Measurements from ENCODE around the gene PARD3. TPM values are rescaled to one million over a fixed set of nuclear protein-coding genes. Genes with fewer than 3 reads are reported as not detected.

PARD3 gene
- total RNA-seq, 1 experiment from 2014 or later, result 154 TPM

- Histone ChIP-seq H3K79me2 (ENCODE audit: low read length) (no peaks in the 10 kb centered on the region), H3K9ac (ENCODE audit: low read length) (no peak overlapping the region), H3K9me3 (ENCODE audit: low read length) (no peaks in the 10 kb centered on the region), H3K27me3 (ENCODE audit: low read length) (no peaks in the 10 kb centered on the region), H3K4me3 (ENCODE audit: low read length) (no peak overlapping the region), H3F3A (ENCODE audit: low read length, unreplicated experiment) (no peaks in the 10 kb centered on the region), H3K9me2 (replicated peaks; ENCODE audit: low read length) (no peaks in the 10 kb centered on the region), H3K4me2 (ENCODE audit: low read length) (no peak overlapping the region), H3K36me3 (ENCODE audit: low read depth, low read length) (peaks cover 3% of the 10 kb centered on the region; the same call in 1 of the 2 replicates), H3K27ac (ENCODE audit: low read length) (no peak overlapping the region), H3K4me1 (ENCODE audit: insufficient read depth, low read length) (0 out of 2 replicates have a peak, but pooled peaks cover 7% of the 10 kb centered on the region), H2AFZ (ENCODE audit: low read length) (no peak overlapping the region), H4K20me1 (ENCODE audit: low read length) (no peaks in the 10 kb centered on the region)
- no peak for TF ChIP-seq EZH2phosphoT487 (IDR thresholded peaks at IDR 0.05; ENCODE audit: borderline replicate concordance, low read length)
- TF ChIP-seq CTCF (conservative IDR thresholded peaks at IDR 0.05; ENCODE audit: low read depth, low read length), result no peak
- no peak for TF ChIP-seq EZH2 (IDR thresholded peaks at IDR 0.05; ENCODE audit: low read length, unreplicated experiment)
- intact Hi-C loops (cut with micrococcal nuclease), result no loop called here
- no TSS peak for BruUV-seq (replicated peaks)
- ChIA-PET POLR2A (ENCODE audit: unreplicated experiment) (interaction anchor here (0.5 kb wide), 1 partner anchor 31 kb away, joined by 3 read pairs; no protein-coding TSS in a partner anchor), CTCF (no interaction called here)
- ATAC-seq, result peak; percentile 9; the same call in 1 of the 2 replicates
- DNase-seq, result no peak
These were observed 341.7 kb downstream of the PARD3 start for GRCh38 chr10:34473174-34474008.

- ChIA-PET CTCF (no interaction called here), POLR2A (ENCODE audit: unreplicated experiment) (no interaction called here)
- Histone ChIP-seq H3K9me3 (ENCODE audit: low read length) (no peaks in the 10 kb centered on the region), H3K79me2 (ENCODE audit: low read length) (no peaks in the 10 kb centered on the region), H3F3A (ENCODE audit: low read length, unreplicated experiment) (no peaks in the 10 kb centered on the region), H3K9ac (ENCODE audit: low read length) (no peak overlapping the region), H3K27me3 (ENCODE audit: low read length) (no peaks in the 10 kb centered on the region), H3K27ac (ENCODE audit: low read length) (no peak overlapping the region), H3K4me2 (ENCODE audit: low read length) (no peak overlapping the region), H4K20me1 (ENCODE audit: low read length) (no peaks in the 10 kb centered on the region), H3K4me1 (ENCODE audit: insufficient read depth, low read length) (0 out of 2 replicates have a peak, but pooled peaks cover 1% of the 10 kb centered on the region), H3K36me3 (ENCODE audit: low read depth, low read length) (peaks cover 8% of the 10 kb centered on the region; the same call in 1 of the 2 replicates), H3K4me3 (ENCODE audit: low read length) (no peak overlapping the region), H3K9me2 (replicated peaks; ENCODE audit: low read length) (no peaks in the 10 kb centered on the region), H2AFZ (ENCODE audit: low read length) (no peak overlapping the region)
- no peak for TF ChIP-seq EZH2phosphoT487 (IDR thresholded peaks at IDR 0.05; ENCODE audit: borderline replicate concordance, low read length)
- TF ChIP-seq EZH2 (IDR thresholded peaks at IDR 0.05; ENCODE audit: low read length, unreplicated experiment), result no peak
- no peak for TF ChIP-seq CTCF (conservative IDR thresholded peaks at IDR 0.05; ENCODE audit: low read depth, low read length)
- no TSS peak for BruUV-seq (replicated peaks)
- intact Hi-C loops (cut with micrococcal nuclease), result no loop called here
- ATAC-seq (no peak), DNase-seq (no peak)
These were observed 344.8 kb downstream of the PARD3 start for GRCh38 chr10:34470307-34470706.

- ATAC-seq (no peak), DNase-seq (no peak)
- TSS peak; percentile 10 for BruUV-seq (replicated peaks)
- Histone ChIP-seq H3K27me3 (ENCODE audit: low read length) (no peaks in the 10 kb centered on the region), H3K4me3 (ENCODE audit: low read length) (no peak overlapping the region), H3K36me3 (ENCODE audit: low read depth, low read length) (peaks cover 8% of the 10 kb centered on the region; the same call in 1 of the 2 replicates), H3K4me1 (ENCODE audit: insufficient read depth, low read length) (no peaks in the 10 kb centered on the region), H3K79me2 (ENCODE audit: low read length) (no peaks in the 10 kb centered on the region), H3K9ac (ENCODE audit: low read length) (no peak overlapping the region), H3K9me3 (ENCODE audit: low read length) (no peaks in the 10 kb centered on the region), H3K4me2 (ENCODE audit: low read length) (no peak overlapping the region), H3K27ac (ENCODE audit: low read length) (no peak overlapping the region), H2AFZ (ENCODE audit: low read length) (no peak overlapping the region), H3K9me2 (replicated peaks; ENCODE audit: low read length) (no peaks in the 10 kb centered on the region), H4K20me1 (ENCODE audit: low read length) (no peaks in the 10 kb centered on the region), H3F3A (ENCODE audit: low read length, unreplicated experiment) (no peaks in the 10 kb centered on the region)
- TF ChIP-seq EZH2phosphoT487 (IDR thresholded peaks at IDR 0.05; ENCODE audit: borderline replicate concordance, low read length), result no peak
- no peak for TF ChIP-seq CTCF (conservative IDR thresholded peaks at IDR 0.05; ENCODE audit: low read depth, low read length)
- TF ChIP-seq EZH2 (IDR thresholded peaks at IDR 0.05; ENCODE audit: low read length, unreplicated experiment), result no peak
- intact Hi-C loops (cut with micrococcal nuclease), result loop anchor here (2.0 kb wide), 1 partner anchor 15 kb away; no protein-coding TSS in a partner anchor
- ChIA-PET POLR2A (ENCODE audit: unreplicated experiment) (interaction anchor here (0.5 kb wide), 1 partner anchor 214 kb away, joined by 4 read pairs; no protein-coding TSS in a partner anchor), CTCF (no interaction called here)
These were observed 345.6 kb downstream of the PARD3 start for GRCh38 chr10:34469446-34469845.
